ENCODE results near the gene TSLP. TPM values are rescaled to one million over a fixed set of nuclear protein-coding genes. Genes with fewer than 3 reads are reported as not detected.

The TSLP gene
- total RNA-seq, 2 experiments from 2014 or later = 0.65 to 1.0 TPM

GRCh38 chr5:111069839-111070238, 1.7 kb upstream of the TSLP start:
- CTCF ChIA-PET = no interaction called here
- H3K27ac Mint-ChIP-seq = no peak overlapping the region

GRCh38 chr5:111070272-111071134, 1.0 kb upstream of the TSLP start:
- DNase-seq = peak; percentile 55
- peak overlapping the region; percentile 31 for H3K4me3 Mint-ChIP-seq
- CTCF ChIA-PET = no interaction called here
- H3K9me3 Mint-ChIP-seq = no peaks in the 10 kb centered on the region
- no peak for TF ChIP-seq CTCF (IDR thresholded peaks at IDR 0.05)
- H3K4me1 Mint-ChIP-seq (ENCODE audit: low read depth) = peaks cover 20% of the 10 kb centered on the region
- H3K36me3 Mint-ChIP-seq (ENCODE audit: low read depth) = no peaks in the 10 kb centered on the region
- POLR2A ChIA-PET = no interaction called here
- peak; percentile 64 for ATAC-seq
- H3K27ac Mint-ChIP-seq = no peak overlapping the region
- H3K27me3 Mint-ChIP-seq = peaks cover 85% of the 10 kb centered on the region
- intact Hi-C loops (cut with micrococcal nuclease) = no loop called here

More at GRCh38 chr5:111069839-111070238, 1.7 kb upstream of the TSLP start:
- H3K36me3 Mint-ChIP-seq (ENCODE audit: low read depth) = no peaks in the 10 kb centered on the region
- H3K27me3 Mint-ChIP-seq = peaks cover 82% of the 10 kb centered on the region
- TF ChIP-seq CTCF (IDR thresholded peaks at IDR 0.05) = no peak
- H3K4me3 Mint-ChIP-seq = no peak overlapping the region
- no peak for DNase-seq
- H3K9me3 Mint-ChIP-seq = no peaks in the 10 kb centered on the region
- ATAC-seq = no peak
- POLR2A ChIA-PET = no interaction called here
- H3K4me1 Mint-ChIP-seq (ENCODE audit: low read depth) = peaks cover 16% of the 10 kb centered on the region
- intact Hi-C loops (cut with micrococcal nuclease) = no loop called here

- peaks cover 27% of the 10 kb centered on the region for H3K4me1 Mint-ChIP-seq (ENCODE audit: low read depth)
These were observed 1.6 kb downstream of the TSLP start for GRCh38 chr5:111072949-111073682.

GRCh38 chr5:111074244-111074643, 2.7 kb downstream of the TSLP start:
- H3K27ac Mint-ChIP-seq = no peak overlapping the region
- H3K4me1 Mint-ChIP-seq (ENCODE audit: low read depth) = peaks cover 27% of the 10 kb centered on the region
- H3K4me3 Mint-ChIP-seq = peak overlapping the region; percentile 82
- intact Hi-C loops (cut with micrococcal nuclease) = no loop called here
- no peak for TF ChIP-seq CTCF (IDR thresholded peaks at IDR 0.05)
- ChIA-PET CTCF (no interaction called here), POLR2A (no interaction called here)
- H3K36me3 Mint-ChIP-seq (ENCODE audit: low read depth) = no peaks in the 10 kb centered on the region
- no peak for ATAC-seq
- peaks cover 66% of the 10 kb centered on the region for H3K27me3 Mint-ChIP-seq
- H3K9me3 Mint-ChIP-seq = no peaks in the 10 kb centered on the region
- no peak for DNase-seq

More at GRCh38 chr5:111072949-111073682, 1.6 kb downstream of the TSLP start:
- Mint-ChIP-seq H3K27ac (peak overlapping the region; percentile 4), H3K4me3 (peak overlapping the region; percentile 82), H3K27me3 (peaks cover 70% of the 10 kb centered on the region), H3K36me3 (ENCODE audit: low read depth) (no peaks in the 10 kb centered on the region), H3K9me3 (no peaks in the 10 kb centered on the region)
- peak; percentile 78 for DNase-seq
- intact Hi-C loops (cut with micrococcal nuclease) = loop anchor here (2.0 kb wide), 1 partner anchor 52 kb away; no protein-coding TSS in a partner anchor
- CTCF ChIA-PET = no interaction called here
- ATAC-seq = peak; percentile 88
- no peak for TF ChIP-seq CTCF (IDR thresholded peaks at IDR 0.05)
- POLR2A ChIA-PET = no interaction called here

- H3K36me3 Mint-ChIP-seq (ENCODE audit: low read depth) = no peaks in the 10 kb centered on the region
- peak; percentile 55 for ATAC-seq
- intact Hi-C loops (cut with micrococcal nuclease) = no loop called here
- CTCF ChIA-PET = no interaction called here
- peaks cover 62% of the 10 kb centered on the region for H3K27me3 Mint-ChIP-seq
- POLR2A ChIA-PET = no interaction called here
- no peak overlapping the region for H3K27ac Mint-ChIP-seq
- no peak overlapping the region for H3K4me3 Mint-ChIP-seq
- no peak for DNase-seq
- TF ChIP-seq CTCF (IDR thresholded peaks at IDR 0.05) = no peak
- H3K9me3 Mint-ChIP-seq = no peaks in the 10 kb centered on the region
- peaks cover 26% of the 10 kb centered on the region for H3K4me1 Mint-ChIP-seq (ENCODE audit: low read depth)
These were observed 4.0 kb downstream of the TSLP start for GRCh38 chr5:111075520-111075919.

Data from activated CD8-positive, alpha-beta T cell treated with anti-CD3 and anti-CD28 coated beads for 36 hours (primary cell).